Measurements from ENCODE around the gene BCL2. TPM values are rescaled to one million over a fixed set of nuclear protein-coding genes. Genes with fewer than 3 reads are reported as not detected.

Gene BCL2
- total and polyA plus RNA-seq, 9 of the 15 experiments (the other 6 are each of a cell fraction or from before 2014, with no cell fraction given) = 0.10 to 1.1 (median 0.65) TPM

GRCh38 chr18:63098018-63098981 lies 221.3 kb downstream of the BCL2 start:
- in situ Hi-C loops (cut with MboI) = no loop called here
- Histone ChIP-seq H3K4me1 (replicated peaks in 1 of 2; ENCODE audit: control insufficient read depth in 2 of 2, insufficient read depth in 2 of 2, low read length in 2 of 2) (no peaks in the 10 kb centered on the region), H3K27ac (ENCODE audit: extremely low read depth, low read depth, low read length) (no peak overlapping the region), H4K20me1 (replicated peaks; ENCODE audit: control insufficient read depth, insufficient read depth, low read length) (no peaks in the 10 kb centered on the region; the same call in 1 of the 2 replicates), H3K79me2 (ENCODE audit: control insufficient read depth, insufficient read depth, low read length) (no peaks in the 10 kb centered on the region), H3K9me3 (replicated peaks; ENCODE audit: control insufficient read depth, insufficient read depth, low read depth, low read length) (no peaks in the 10 kb centered on the region), H3K4me2 (ENCODE audit: insufficient read depth, low read length) (no peak overlapping the region), H3K4me3 (no peak overlapping the region), H3K36me3 (ENCODE audit: control insufficient read depth, insufficient read depth, low read length) (no peaks in the 10 kb centered on the region), H2AFZ (ENCODE audit: low read depth, low read length) (no peak overlapping the region), H3K27me3 (ENCODE audit: control insufficient read depth in 2 of 2, insufficient read depth in 2 of 2, low read length in 2 of 2) (peaks cover 2 to 41% of the 10 kb centered on the region in 2 experiments; a peak in 4 of 5 replicates), H3K9ac (ENCODE audit: insufficient read depth in 1 of 2, low read depth in 2 of 2, low read length in 2 of 2) (no peak overlapping the region), H3K9me1 (ENCODE audit: control insufficient read depth, insufficient read depth, low read length) (no peaks in the 10 kb centered on the region)
- intact Hi-C loops (cut with micrococcal nuclease) = no loop called here
- ATAC-seq (no peak), FAIRE-seq (no peak), DNase-seq (ENCODE audit: extremely low read depth in 1 of 4, low spot score in 3 of 4) (no peak)
- BruUV-seq (replicated peaks) = no TSS peak
- WGBS (ENCODE audit: insufficient coverage, low coverage, missing lambda C conversion rate) = 1% methylated on average over 13 of the region's 16 CpGs
- ChIA-PET CTCF (ENCODE audit: low intra/inter-chr PET ratio) (no interaction called here), POLR2A (no interaction called here)
- TF ChIP-seq E2F1 (CRISPR knock-in tag; IDR thresholded peaks at IDR 0.05) = no peak
- TF ChIP-seq STAT5B (CRISPR knock-in tag; IDR thresholded peaks at IDR 0.05) = no peak
- TF ChIP-seq, protein P1, sequence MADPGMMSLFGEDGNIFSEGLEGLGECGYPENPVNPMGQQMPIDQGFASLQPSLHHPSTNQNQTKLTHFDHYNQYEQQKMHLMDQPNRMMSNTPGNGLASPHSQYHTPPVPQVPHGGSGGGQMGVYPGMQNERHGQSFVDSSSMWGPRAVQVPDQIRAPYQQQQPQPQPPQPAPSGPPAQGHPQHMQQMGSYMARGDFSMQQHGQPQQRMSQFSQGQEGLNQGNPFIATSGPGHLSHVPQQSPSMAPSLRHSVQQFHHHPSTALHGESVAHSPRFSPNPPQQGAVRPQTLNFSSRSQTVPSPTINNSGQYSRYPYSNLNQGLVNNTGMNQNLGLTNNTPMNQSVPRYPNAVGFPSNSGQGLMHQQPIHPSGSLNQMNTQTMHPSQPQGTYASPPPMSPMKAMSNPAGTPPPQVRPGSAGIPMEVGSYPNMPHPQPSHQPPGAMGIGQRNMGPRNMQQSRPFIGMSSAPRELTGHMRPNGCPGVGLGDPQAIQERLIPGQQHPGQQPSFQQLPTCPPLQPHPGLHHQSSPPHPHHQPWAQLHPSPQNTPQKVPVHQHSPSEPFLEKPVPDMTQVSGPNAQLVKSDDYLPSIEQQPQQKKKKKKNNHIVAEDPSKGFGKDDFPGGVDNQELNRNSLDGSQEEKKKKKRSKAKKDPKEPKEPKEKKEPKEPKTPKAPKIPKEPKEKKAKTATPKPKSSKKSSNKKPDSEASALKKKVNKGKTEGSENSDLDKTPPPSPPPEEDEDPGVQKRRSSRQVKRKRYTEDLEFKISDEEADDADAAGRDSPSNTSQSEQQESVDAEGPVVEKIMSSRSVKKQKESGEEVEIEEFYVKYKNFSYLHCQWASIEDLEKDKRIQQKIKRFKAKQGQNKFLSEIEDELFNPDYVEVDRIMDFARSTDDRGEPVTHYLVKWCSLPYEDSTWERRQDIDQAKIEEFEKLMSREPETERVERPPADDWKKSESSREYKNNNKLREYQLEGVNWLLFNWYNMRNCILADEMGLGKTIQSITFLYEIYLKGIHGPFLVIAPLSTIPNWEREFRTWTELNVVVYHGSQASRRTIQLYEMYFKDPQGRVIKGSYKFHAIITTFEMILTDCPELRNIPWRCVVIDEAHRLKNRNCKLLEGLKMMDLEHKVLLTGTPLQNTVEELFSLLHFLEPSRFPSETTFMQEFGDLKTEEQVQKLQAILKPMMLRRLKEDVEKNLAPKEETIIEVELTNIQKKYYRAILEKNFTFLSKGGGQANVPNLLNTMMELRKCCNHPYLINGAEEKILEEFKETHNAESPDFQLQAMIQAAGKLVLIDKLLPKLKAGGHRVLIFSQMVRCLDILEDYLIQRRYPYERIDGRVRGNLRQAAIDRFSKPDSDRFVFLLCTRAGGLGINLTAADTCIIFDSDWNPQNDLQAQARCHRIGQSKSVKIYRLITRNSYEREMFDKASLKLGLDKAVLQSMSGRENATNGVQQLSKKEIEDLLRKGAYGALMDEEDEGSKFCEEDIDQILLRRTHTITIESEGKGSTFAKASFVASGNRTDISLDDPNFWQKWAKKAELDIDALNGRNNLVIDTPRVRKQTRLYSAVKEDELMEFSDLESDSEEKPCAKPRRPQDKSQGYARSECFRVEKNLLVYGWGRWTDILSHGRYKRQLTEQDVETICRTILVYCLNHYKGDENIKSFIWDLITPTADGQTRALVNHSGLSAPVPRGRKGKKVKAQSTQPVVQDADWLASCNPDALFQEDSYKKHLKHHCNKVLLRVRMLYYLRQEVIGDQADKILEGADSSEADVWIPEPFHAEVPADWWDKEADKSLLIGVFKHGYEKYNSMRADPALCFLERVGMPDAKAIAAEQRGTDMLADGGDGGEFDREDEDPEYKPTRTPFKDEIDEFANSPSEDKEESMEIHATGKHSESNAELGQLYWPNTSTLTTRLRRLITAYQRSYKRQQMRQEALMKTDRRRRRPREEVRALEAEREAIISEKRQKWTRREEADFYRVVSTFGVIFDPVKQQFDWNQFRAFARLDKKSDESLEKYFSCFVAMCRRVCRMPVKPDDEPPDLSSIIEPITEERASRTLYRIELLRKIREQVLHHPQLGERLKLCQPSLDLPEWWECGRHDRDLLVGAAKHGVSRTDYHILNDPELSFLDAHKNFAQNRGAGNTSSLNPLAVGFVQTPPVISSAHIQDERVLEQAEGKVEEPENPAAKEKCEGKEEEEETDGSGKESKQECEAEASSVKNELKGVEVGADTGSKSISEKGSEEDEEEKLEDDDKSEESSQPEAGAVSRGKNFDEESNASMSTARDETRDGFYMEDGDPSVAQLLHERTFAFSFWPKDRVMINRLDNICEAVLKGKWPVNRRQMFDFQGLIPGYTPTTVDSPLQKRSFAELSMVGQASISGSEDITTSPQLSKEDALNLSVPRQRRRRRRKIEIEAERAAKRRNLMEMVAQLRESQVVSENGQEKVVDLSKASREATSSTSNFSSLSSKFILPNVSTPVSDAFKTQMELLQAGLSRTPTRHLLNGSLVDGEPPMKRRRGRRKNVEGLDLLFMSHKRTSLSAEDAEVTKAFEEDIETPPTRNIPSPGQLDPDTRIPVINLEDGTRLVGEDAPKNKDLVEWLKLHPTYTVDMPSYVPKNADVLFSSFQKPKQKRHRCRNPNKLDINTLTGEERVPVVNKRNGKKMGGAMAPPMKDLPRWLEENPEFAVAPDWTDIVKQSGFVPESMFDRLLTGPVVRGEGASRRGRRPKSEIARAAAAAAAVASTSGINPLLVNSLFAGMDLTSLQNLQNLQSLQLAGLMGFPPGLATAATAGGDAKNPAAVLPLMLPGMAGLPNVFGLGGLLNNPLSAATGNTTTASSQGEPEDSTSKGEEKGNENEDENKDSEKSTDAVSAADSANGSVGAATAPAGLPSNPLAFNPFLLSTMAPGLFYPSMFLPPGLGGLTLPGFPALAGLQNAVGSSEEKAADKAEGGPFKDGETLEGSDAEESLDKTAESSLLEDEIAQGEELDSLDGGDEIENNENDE (IDR thresholded peaks at IDR 0.05; ENCODE audit: low read depth, low read length) = no peak
- TF ChIP-seq ELF2 (CRISPR knock-in tag; IDR thresholded peaks at IDR 0.05) = no peak
- TF ChIP-seq, protein P2, sequence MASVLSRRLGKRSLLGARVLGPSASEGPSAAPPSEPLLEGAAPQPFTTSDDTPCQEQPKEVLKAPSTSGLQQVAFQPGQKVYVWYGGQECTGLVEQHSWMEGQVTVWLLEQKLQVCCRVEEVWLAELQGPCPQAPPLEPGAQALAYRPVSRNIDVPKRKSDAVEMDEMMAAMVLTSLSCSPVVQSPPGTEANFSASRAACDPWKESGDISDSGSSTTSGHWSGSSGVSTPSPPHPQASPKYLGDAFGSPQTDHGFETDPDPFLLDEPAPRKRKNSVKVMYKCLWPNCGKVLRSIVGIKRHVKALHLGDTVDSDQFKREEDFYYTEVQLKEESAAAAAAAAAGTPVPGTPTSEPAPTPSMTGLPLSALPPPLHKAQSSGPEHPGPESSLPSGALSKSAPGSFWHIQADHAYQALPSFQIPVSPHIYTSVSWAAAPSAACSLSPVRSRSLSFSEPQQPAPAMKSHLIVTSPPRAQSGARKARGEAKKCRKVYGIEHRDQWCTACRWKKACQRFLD (CRISPR knock-in tag; IDR thresholded peaks at IDR 0.05) = no peak
- no peak for TF ChIP-seq FOXJ2 (tag; IDR thresholded peaks at IDR 0.05)

Data from K562 (cell line).